Smooth muscle cell (in vitro differentiated cells): ENCODE measurements around the gene GLIS1. TPM values are rescaled to one million over a fixed set of nuclear protein-coding genes. Genes with fewer than 3 reads are reported as not detected.

Experiments used
- DNase-seq: peaks from one replicate; lab custom pipeline; 2025; ENCODE audit not compliant: unreplicated experiment; lab: John Stamatoyannopoulos, UW
- H2AFZ ChIP-seq: fragments of 200-600 bp; sonication (generic); 2 replicates; pipeline ENCODE4 v1.6.0; 2016; ENCODE audit warnings: antibody characterized with exemption, low read depth, mild to moderate bottlenecking
- H3F3A ChIP-seq: fragments of 200-600 bp; sonication (generic); 2 replicates; pipeline ENCODE4 v1.6.0; 2017; ENCODE audit warnings: antibody characterized with exemption, low read depth
- H3K27ac ChIP-seq: fragments of 200-600 bp; sonication (generic); 2 replicates; pipeline ENCODE4 v1.5.1; 2016; ENCODE audit warnings: low read depth, mild to moderate bottlenecking
- H3K27me3 ChIP-seq: fragments of 200-600 bp; sonication (generic); 2 replicates; pipeline ENCODE4 v1.6.1; 2016; ENCODE audit warnings: low read depth, mild to moderate bottlenecking
- H3K36me3 ChIP-seq: fragments of 200-600 bp; sonication (generic); 2 replicates; pipeline ENCODE4 v1.5.1; 2016; ENCODE audit warnings: low read depth
- H3K4me1 ChIP-seq: fragments of 200-600 bp; sonication (generic); 2 replicates; pipeline ENCODE4 v1.5.1; 2016; ENCODE audit warnings: low read depth
- H3K4me2 ChIP-seq: fragments of 200-600 bp; sonication (generic); 2 replicates; pipeline ENCODE4 v1.6.0; 2016; ENCODE audit warnings: mild to moderate bottlenecking
- H3K4me3 ChIP-seq: fragments of 200-600 bp; sonication (generic); 2 replicates; pipeline ENCODE4 v1.5.1; 2016; ENCODE audit warnings: mild to moderate bottlenecking
- H3K79me2 ChIP-seq: fragments of 200-600 bp; sonication (generic); 2 replicates; pipeline ENCODE4 v1.6.0; 2016; ENCODE audit warnings: low read depth, mild to moderate bottlenecking
- H3K9ac ChIP-seq: fragments of 200-600 bp; sonication (generic); 2 replicates; pipeline ENCODE4 v1.6.0; 2016; ENCODE audit warnings: low read depth
- H3K9me3 ChIP-seq: fragments of 200-600 bp; sonication (generic); replicated peaks from 2 replicates; pipeline ENCODE4 v1.5.1; 2016; ENCODE audit warnings: low read depth
- H4K20me1 ChIP-seq: fragments of 200-600 bp; sonication (generic); 2 replicates; pipeline ENCODE4 v1.6.0; 2016; ENCODE audit warnings: low read depth
- WGBS: methylation state at CpG from one replicate; pipeline ENCODE4 v1.1.7; 2016; ENCODE audit warnings: low lambda C conversion rate; 5-methylcytosine and 5-hydroxymethylcytosine counted together
- polyA plus RNA-seq: library from polyadenylated mRNA; unstranded; fragments of >200 nt; fragmentation: Nextera tagmentation; extraction: Ambion mirVana; gene quantifications from 2 replicates; pipeline ENCODE4 v1.2.1, GENCODE V29; 2016
- total RNA-seq: library from RNA; depleted of rRNA; stranded (reverse); fragments of >200 nt; gene quantifications from 2 replicates; pipeline ENCODE4 v1.2.3, GENCODE V29; 2014
- TF ChIP-seq, protein P1 (sequence below): fragments of 200-600 bp; sonication (generic); IDR thresholded peaks from 2 replicates; pipeline ENCODE4 v1.5.1; 2017; ENCODE audit warnings: borderline replicate concordance, mild to moderate bottlenecking, antibody characterized with exemption; ENCODE audit not compliant: insufficient read depth, poor library complexity, severe bottlenecking

The GLIS1 gene
- total and polyA plus RNA-seq, 2 experiments from 2014 or later: 0.36 to 4.9 TPM

DNA sequence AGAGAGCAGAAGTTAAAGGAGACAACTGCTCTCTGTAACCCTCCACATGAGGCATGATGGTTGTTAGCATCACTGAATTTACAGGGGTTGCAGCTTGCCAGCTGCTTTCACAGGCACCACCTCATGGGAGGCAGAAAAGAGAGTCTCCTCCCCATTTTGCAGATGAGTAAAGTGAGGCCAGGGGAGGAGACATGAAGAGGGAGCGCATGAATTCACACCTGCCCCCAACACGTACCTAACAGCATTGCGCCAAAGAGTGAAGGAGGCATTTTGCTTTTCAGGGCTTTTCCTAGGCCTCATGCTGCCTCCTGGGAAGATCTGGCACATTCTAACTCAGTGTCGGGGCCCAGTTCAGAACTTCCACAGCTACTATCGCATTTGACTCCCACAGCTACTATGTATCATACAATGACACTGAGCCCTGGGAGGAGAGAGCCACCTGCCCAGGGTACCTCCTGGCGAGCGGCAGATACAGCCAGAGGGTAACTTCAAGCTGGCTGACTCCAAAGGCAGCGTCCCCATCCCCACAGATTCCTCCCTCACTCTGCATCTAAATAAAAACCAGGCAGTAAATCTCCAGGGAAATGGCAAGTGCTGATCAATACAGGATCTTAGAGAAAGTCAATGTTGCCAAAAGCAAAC is 34.0 kb downstream of the GLIS1 start:
- Histone ChIP-seq H3K79me2 (no peaks in the 10 kb centered on the region), H3K36me3 (no peaks in the 10 kb centered on the region), H3K4me3 (no peak overlapping the region), H3K9me3 (no peaks in the 10 kb centered on the region), H3K9ac (no peak overlapping the region), H3F3A (no peaks in the 10 kb centered on the region), H3K4me2 (no peak overlapping the region), H3K27me3 (no peaks in the 10 kb centered on the region), H3K4me1 (no peaks in the 10 kb centered on the region), H4K20me1 (no peaks in the 10 kb centered on the region), H3K27ac (no peak overlapping the region), H2AFZ (no peak overlapping the region)
- WGBS: 90% methylated on average over 8 of the region's 8 CpGs
- TF ChIP-seq, protein P1, sequence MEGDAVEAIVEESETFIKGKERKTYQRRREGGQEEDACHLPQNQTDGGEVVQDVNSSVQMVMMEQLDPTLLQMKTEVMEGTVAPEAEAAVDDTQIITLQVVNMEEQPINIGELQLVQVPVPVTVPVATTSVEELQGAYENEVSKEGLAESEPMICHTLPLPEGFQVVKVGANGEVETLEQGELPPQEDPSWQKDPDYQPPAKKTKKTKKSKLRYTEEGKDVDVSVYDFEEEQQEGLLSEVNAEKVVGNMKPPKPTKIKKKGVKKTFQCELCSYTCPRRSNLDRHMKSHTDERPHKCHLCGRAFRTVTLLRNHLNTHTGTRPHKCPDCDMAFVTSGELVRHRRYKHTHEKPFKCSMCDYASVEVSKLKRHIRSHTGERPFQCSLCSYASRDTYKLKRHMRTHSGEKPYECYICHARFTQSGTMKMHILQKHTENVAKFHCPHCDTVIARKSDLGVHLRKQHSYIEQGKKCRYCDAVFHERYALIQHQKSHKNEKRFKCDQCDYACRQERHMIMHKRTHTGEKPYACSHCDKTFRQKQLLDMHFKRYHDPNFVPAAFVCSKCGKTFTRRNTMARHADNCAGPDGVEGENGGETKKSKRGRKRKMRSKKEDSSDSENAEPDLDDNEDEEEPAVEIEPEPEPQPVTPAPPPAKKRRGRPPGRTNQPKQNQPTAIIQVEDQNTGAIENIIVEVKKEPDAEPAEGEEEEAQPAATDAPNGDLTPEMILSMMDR: no peak
- DNase-seq: no peak

DNA sequence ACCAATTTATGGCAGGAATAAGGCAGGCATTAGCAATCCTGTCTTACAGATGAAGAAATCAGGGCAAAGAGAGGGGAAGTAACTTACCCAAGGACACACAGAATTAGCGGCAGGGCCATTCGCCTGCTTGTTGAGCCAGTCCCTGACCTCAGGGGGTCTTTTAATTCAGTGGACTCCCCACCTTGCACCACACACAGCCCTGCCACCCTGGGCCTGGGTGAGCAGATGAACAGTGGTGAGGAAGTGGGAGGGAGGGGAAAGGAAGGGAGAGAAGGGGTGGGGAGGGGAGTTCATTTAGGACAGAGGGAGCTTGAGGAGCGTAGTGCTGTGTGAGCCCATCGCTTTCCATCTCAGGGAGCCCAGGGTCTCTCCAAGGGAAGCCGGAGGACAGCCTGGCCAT is 34.7 kb downstream of the GLIS1 start:
- H3K36me3 ChIP-seq: no peaks in the 10 kb centered on the region
- 94% methylated on average over 5 of the region's 5 CpGs for WGBS
- DNase-seq: no peak
- H3K4me1 ChIP-seq: no peaks in the 10 kb centered on the region
- H4K20me1 ChIP-seq: no peaks in the 10 kb centered on the region
- H3K9ac ChIP-seq: no peak overlapping the region
- H3K4me2 ChIP-seq: no peak overlapping the region
- no peaks in the 10 kb centered on the region for H3K9me3 ChIP-seq
- no peaks in the 10 kb centered on the region for H3K79me2 ChIP-seq
- no peaks in the 10 kb centered on the region for H3F3A ChIP-seq
- H2AFZ ChIP-seq: no peak overlapping the region
- TF ChIP-seq, protein P1: no peak
- no peak overlapping the region for H3K4me3 ChIP-seq
- no peak overlapping the region for H3K27ac ChIP-seq
- no peaks in the 10 kb centered on the region for H3K27me3 ChIP-seq

DNA sequence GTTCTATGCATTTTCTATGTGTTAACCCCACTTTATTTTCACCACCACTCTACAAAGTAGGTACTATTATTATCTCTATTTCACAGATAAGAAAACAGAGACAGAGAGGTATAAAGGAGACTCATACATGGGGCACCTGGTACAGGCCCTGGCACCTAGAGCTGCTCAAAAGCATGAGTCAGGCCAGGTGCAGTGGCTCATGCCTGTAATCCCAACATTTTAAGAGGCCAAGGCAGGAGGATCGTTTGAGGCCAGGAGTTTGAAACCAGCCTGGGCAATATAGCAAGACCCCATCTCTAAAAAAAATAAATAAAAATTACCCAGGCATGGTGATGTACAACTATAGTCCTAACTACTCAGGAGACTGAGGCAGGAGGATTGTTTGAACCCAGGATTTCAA is 35.8 kb downstream of the GLIS1 start:
- H3K27ac ChIP-seq: no peak overlapping the region
- no peaks in the 10 kb centered on the region for H4K20me1 ChIP-seq
- no peak overlapping the region for H3K4me3 ChIP-seq
- 90% methylated on average over 1 of the region's 1 CpG for WGBS
- H2AFZ ChIP-seq: no peak overlapping the region
- H3K9ac ChIP-seq: no peak overlapping the region
- DNase-seq: no peak
- no peaks in the 10 kb centered on the region for H3K27me3 ChIP-seq
- no peaks in the 10 kb centered on the region for H3K79me2 ChIP-seq
- no peak overlapping the region for H3K4me2 ChIP-seq
- no peaks in the 10 kb centered on the region for H3F3A ChIP-seq
- no peaks in the 10 kb centered on the region for H3K4me1 ChIP-seq
- H3K9me3 ChIP-seq: no peaks in the 10 kb centered on the region
- TF ChIP-seq, protein P1: no peak
- H3K36me3 ChIP-seq: no peaks in the 10 kb centered on the region

DNA sequence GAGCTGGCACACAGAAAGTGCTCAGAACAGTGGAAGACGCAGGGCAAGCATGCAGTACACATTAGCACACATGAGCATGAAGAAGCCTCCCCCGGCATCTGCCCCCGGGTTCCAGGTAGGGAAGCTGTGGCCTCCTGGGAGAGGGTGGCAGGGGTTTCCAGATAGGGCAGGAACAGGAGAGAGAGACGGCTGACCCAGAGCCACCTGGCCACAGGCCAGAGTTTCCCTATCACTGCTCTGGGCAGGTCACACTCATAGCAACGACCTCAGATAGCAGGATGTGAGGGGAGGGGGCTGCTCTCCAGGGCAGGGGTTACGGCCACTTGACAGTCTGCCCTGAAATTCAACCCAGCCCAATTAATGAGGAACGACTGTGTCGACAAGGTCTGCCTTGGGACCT is 36.6 kb downstream of the GLIS1 start:
- Histone ChIP-seq H3K79me2 (no peaks in the 10 kb centered on the region), H3K27ac (no peak overlapping the region), H3K4me2 (no peak overlapping the region), H3K4me1 (no peaks in the 10 kb centered on the region), H3F3A (no peaks in the 10 kb centered on the region), H3K4me3 (no peak overlapping the region), H3K9me3 (no peaks in the 10 kb centered on the region), H4K20me1 (no peaks in the 10 kb centered on the region), H3K9ac (no peak overlapping the region), H3K27me3 (no peaks in the 10 kb centered on the region), H2AFZ (no peak overlapping the region), H3K36me3 (no peaks in the 10 kb centered on the region)
- DNase-seq: no peak
- TF ChIP-seq, protein P1: no peak
- WGBS: 72% methylated on average over 8 of the region's 8 CpGs
